SK-N-SH (cell line): ENCODE measurements around the gene PRKAB1. TPM values are rescaled to one million over a fixed set of nuclear protein-coding genes. Genes with fewer than 3 reads are reported as not detected.

Source experiments
- CTCF ChIA-PET: fragments of 300-600, 350-600 bp; formaldehyde crosslinking; extraction: SDS; loops from one replicate; lab custom pipeline; 2021; lab: Yijun Ruan, JAX
- POLR2A ChIA-PET: fragments of 350-600 bp; sonication (Branson Sonifier 250); formaldehyde crosslinking; extraction: SDS; loops from one replicate; lab custom pipeline; 2020; ENCODE audit warnings: antibody characterized with exemption, inconsistent platforms; lab: Yijun Ruan, JAX
- DNase-seq: peaks from one replicate; pipeline ENCODE4 v3.0.0; 2012
- H2AFZ ChIP-seq: fragments of 200-600 bp; sonication (generic); 2 replicates; pipeline ENCODE4 v1.8.1; 2016; ENCODE audit warnings: antibody characterized with exemption, mild to moderate bottlenecking, low read depth
- H3F3A ChIP-seq: fragments of 200-600 bp; sonication (generic); replicated peaks from 2 replicates; pipeline ENCODE3; 2016; ENCODE audit warnings: antibody characterized with exemption, mild to moderate bottlenecking; ENCODE audit not compliant: insufficient read depth
- H3K27ac ChIP-seq, 2 experiments: fragments of 200-500 bp in 1 of 2; fragments of 200-600 bp in 1 of 2; sonication (Bioruptor generic) in 1 of 2; sonication (generic), shearing (Covaris generic) in 1 of 2; 2 replicates each; pipeline versions ENCODE4 v1.5.1 to v1.6.1; 2014 to 2016; ENCODE audit warnings: low read depth in 2 of 2, inconsistent platforms in 1 of 2, low read length in 1 of 2, mild to moderate bottlenecking in 1 of 2, mixed read lengths in 1 of 2
- H3K27me3 ChIP-seq: fragments of 200-600 bp; sonication (generic), shearing (Covaris generic); 2 replicates; pipeline ENCODE4 v1.6.1; 2016; ENCODE audit warnings: mixed run types; ENCODE audit not compliant: insufficient read depth
- H3K36me3 ChIP-seq, 2 experiments: fragments of 200-500 bp in 1 of 2; fragments of 200-600 bp in 1 of 2; sonication (Bioruptor generic) in 1 of 2; sonication (generic) in 1 of 2; replicated peaks in 1 of 2; 2 replicates each; pipeline versions ENCODE3 to v1.5.1; 2014 to 2016; ENCODE audit warnings: low read length in 1 of 2, mild to moderate bottlenecking in 1 of 2; ENCODE audit not compliant: insufficient read depth in 2 of 2, control insufficient read depth in 1 of 2
- H3K4me1 ChIP-seq, 2 experiments: fragments of 200-500 bp in 1 of 2; fragments of 200-600 bp in 1 of 2; sonication (Bioruptor generic) in 1 of 2; sonication (generic), shearing (Covaris generic) in 1 of 2; 2 replicates each; pipeline versions ENCODE4 v1.5.1 to v1.6.1; 2014 to 2016; ENCODE audit warnings: low read depth in 1 of 2, low read length in 1 of 2, mixed run types in 1 of 2; ENCODE audit not compliant: insufficient read depth in 2 of 2, control insufficient read depth in 1 of 2
- H3K4me2 ChIP-seq: fragments of 200-600 bp; sonication (generic), shearing (Covaris generic); 2 replicates; pipeline ENCODE4 v1.6.1; 2017; ENCODE audit warnings: mixed run types
- H3K4me3 ChIP-seq, 2 experiments: fragments of 200-500 bp in 1 of 2; fragments of 200-600 bp in 1 of 2; sonication (Bioruptor generic) in 1 of 2; sonication (generic), shearing (Covaris generic) in 1 of 2; 2 replicates each; pipeline versions ENCODE4 v1.5.1 to v1.8.1; 2014 to 2016; ENCODE audit warnings: low read depth in 2 of 2, inconsistent platforms in 1 of 2, low read length in 1 of 2, mild to moderate bottlenecking in 1 of 2, mixed read lengths in 1 of 2, moderate library complexity in 1 of 2
- H3K79me2 ChIP-seq: fragments of 200-600 bp; sonication (generic); 2 replicates; pipeline ENCODE4 v1.8.1; 2017; ENCODE audit warnings: mild to moderate bottlenecking; ENCODE audit not compliant: insufficient read depth
- H3K9ac ChIP-seq: fragments of 200-600 bp; sonication (generic); 2 replicates; pipeline ENCODE4 v1.6.1; 2017; ENCODE audit warnings: mixed run types
- H3K9me2 ChIP-seq: fragments of 200-600 bp; sonication (generic); 2 replicates; pipeline ENCODE4 v1.6.1; 2017; ENCODE audit warnings: mixed run types
- H3K9me3 ChIP-seq: fragments of 200-600 bp; sonication (generic); 2 replicates; pipeline ENCODE4 v1.6.1; 2017; ENCODE audit warnings: mixed run types, mild to moderate bottlenecking, moderate library complexity
- H4K20me1 ChIP-seq: fragments of 200-600 bp; sonication (generic); 2 replicates; pipeline ENCODE4 v1.6.1; 2017; ENCODE audit warnings: mild to moderate bottlenecking, mixed run types; ENCODE audit not compliant: insufficient read depth
- ELF1 ChIP-seq: IDR thresholded peaks from 2 replicates; pipeline ENCODE4 v1.4.0; 2012
- EP300 ChIP-seq, 2 experiments: IDR thresholded peaks; 2 replicates each; pipeline versions ENCODE4 v1.4.0 to v1.6.1; 2012; ENCODE audit warnings: borderline replicate concordance in 1 of 2, low read depth in 1 of 2, low read length in 1 of 2
- EZH2phosphoT487 ChIP-seq: fragments of 200-600 bp; sonication (generic); IDR thresholded peaks from 2 replicates; pipeline ENCODE4 v1.6.1; 2017; ENCODE audit warnings: low read depth, mixed run types, mild to moderate bottlenecking, antibody characterized with exemption, moderate library complexity, borderline replicate concordance
- FOSL2 ChIP-seq: IDR thresholded peaks from 2 replicates; pipeline ENCODE4 v1.4.0; 2012; ENCODE audit warnings: low read depth, mild to moderate bottlenecking, moderate library complexity, borderline replicate concordance
- GABPA ChIP-seq: IDR thresholded peaks from 2 replicates; pipeline ENCODE4 v1.4.0; 2012; ENCODE audit warnings: low read depth, mild to moderate bottlenecking
- GATA2 ChIP-seq: sonication (generic); formaldehyde crosslinking; IDR thresholded peaks from 2 replicates; pipeline ENCODE4 v1.5.0; 2020; ENCODE audit warnings: mild to moderate bottlenecking, missing genetic modification reagents
- JUND ChIP-seq: IDR thresholded peaks from 2 replicates; pipeline ENCODE4 v1.4.0; 2012
- MEF2A ChIP-seq: IDR thresholded peaks from 2 replicates; pipeline ENCODE4 v1.4.0; 2012; ENCODE audit warnings: low read depth, borderline replicate concordance
- NFIC ChIP-seq: IDR thresholded peaks from 2 replicates; pipeline ENCODE4 v1.4.0; 2012; ENCODE audit warnings: borderline replicate concordance
- NRF1 ChIP-seq: IDR thresholded peaks from 2 replicates; pipeline ENCODE4 v1.6.1; 2012; ENCODE audit warnings: low read depth, mild to moderate bottlenecking, low read length
- POLR2AphosphoS5 ChIP-seq: IDR thresholded peaks from 2 replicates; pipeline ENCODE4 v1.6.1; 2012; ENCODE audit warnings: low read depth, low read length
- RAD21 ChIP-seq: IDR thresholded peaks from 2 replicates; pipeline ENCODE4 v1.6.1; 2012; ENCODE audit warnings: mild to moderate bottlenecking, low read length
- RCOR1 ChIP-seq: fragments of 150-350 bp; IDR thresholded peaks from 2 replicates; pipeline ENCODE4 v1.6.1; 2017; ENCODE audit warnings: antibody characterized with exemption, low read length
- RXRA ChIP-seq: IDR thresholded peaks from 2 replicates; pipeline ENCODE4 v1.4.0; 2012; ENCODE audit warnings: low read depth, mild to moderate bottlenecking, borderline replicate concordance
- SIN3A ChIP-seq: IDR thresholded peaks from 2 replicates; pipeline ENCODE4 v1.6.1; 2012; ENCODE audit warnings: low read depth, mild to moderate bottlenecking, low read length, moderate library complexity, borderline replicate concordance
- SMC3 ChIP-seq: IDR thresholded peaks from 2 replicates; pipeline ENCODE4 v1.6.1; 2012; ENCODE audit warnings: low read depth, low read length, improper control_type of control experiment
- TAF1 ChIP-seq: IDR thresholded peaks from 2 replicates; pipeline ENCODE4 v1.6.1; 2012; ENCODE audit warnings: low read depth, mild to moderate bottlenecking, low read length, moderate library complexity, borderline replicate concordance
- TEAD4 ChIP-seq: IDR thresholded peaks from 2 replicates; pipeline ENCODE4 v1.4.0; 2012; ENCODE audit warnings: mild to moderate bottlenecking, borderline replicate concordance; ENCODE audit not compliant: insufficient read depth
- WGBS: methylation state at CpG from one replicate; pipeline ENCODE4 v1.1.6; 2017; ENCODE audit warnings: low lambda C conversion rate; 5-methylcytosine and 5-hydroxymethylcytosine counted together
- polyA plus RNA-seq, 3 experiments: library from polyadenylated mRNA; depleted of rRNA; stranded (reverse); fragments of >200 nt; gene quantifications; 2 replicates each; pipeline ENCODE4 v1.2.3, GENCODE V29; 2012
- TF ChIP-seq, protein P1 (sequence below): fragments of 150-350 bp; IDR thresholded peaks from 2 replicates; pipeline ENCODE4 v1.6.1; 2017; ENCODE audit warnings: antibody characterized with exemption, low read length, low read depth, borderline replicate concordance
- TF ChIP-seq, protein P2 (sequence below): IDR thresholded peaks from 2 replicates; pipeline ENCODE4 v1.6.1; 2012; ENCODE audit warnings: mild to moderate bottlenecking, low read depth, low read length, moderate library complexity
- TF ChIP-seq, protein P3 (sequence below): IDR thresholded peaks from 2 replicates; pipeline ENCODE4; 2012

PRKAB1 gene
- polyA plus RNA-seq, 1 of the 3 experiments (the other 2 are of a cell fraction): 28.9 TPM

DNA sequence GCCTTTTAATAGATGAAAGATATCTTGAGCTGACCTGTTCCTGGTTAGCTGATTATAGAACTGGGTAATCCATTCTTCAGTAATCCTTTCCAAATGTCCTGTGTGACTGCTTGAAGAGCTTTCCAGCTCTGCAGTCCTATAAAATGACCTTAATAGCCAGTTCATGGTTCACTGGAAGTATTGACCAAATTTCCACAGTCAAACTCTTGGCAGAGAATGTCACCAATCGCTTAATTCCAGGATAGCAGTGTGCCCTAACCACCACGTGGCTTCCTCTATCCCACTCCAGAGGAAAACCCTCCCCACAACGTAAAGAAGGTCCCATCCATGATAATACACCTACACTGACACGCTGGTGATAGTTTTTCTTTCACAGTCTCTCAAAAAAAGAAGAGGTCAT lies 17.4 kb downstream of the PRKAB1 start:
- Histone ChIP-seq H2AFZ (no peak overlapping the region), H3F3A (peaks cover 25% of the 10 kb centered on the region)
- TF ChIP-seq FOSL2 (no peak), GATA2 (no peak), NRF1 (no peak), RCOR1 (no peak), RXRA (no peak), ELF1 (no peak), TEAD4 (no peak), EP300 (IDR thresholded peaks at IDR 0.05; ENCODE audit: borderline replicate concordance in 1 of 2, low read depth in 1 of 2, low read length in 1 of 2) (no peak), NFIC (no peak), SIN3A (no peak)
- TF ChIP-seq, protein P1, sequence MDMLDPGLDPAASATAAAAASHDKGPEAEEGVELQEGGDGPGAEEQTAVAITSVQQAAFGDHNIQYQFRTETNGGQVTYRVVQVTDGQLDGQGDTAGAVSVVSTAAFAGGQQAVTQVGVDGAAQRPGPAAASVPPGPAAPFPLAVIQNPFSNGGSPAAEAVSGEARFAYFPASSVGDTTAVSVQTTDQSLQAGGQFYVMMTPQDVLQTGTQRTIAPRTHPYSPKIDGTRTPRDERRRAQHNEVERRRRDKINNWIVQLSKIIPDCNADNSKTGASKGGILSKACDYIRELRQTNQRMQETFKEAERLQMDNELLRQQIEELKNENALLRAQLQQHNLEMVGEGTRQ: no peak
- TF ChIP-seq, protein P2, sequence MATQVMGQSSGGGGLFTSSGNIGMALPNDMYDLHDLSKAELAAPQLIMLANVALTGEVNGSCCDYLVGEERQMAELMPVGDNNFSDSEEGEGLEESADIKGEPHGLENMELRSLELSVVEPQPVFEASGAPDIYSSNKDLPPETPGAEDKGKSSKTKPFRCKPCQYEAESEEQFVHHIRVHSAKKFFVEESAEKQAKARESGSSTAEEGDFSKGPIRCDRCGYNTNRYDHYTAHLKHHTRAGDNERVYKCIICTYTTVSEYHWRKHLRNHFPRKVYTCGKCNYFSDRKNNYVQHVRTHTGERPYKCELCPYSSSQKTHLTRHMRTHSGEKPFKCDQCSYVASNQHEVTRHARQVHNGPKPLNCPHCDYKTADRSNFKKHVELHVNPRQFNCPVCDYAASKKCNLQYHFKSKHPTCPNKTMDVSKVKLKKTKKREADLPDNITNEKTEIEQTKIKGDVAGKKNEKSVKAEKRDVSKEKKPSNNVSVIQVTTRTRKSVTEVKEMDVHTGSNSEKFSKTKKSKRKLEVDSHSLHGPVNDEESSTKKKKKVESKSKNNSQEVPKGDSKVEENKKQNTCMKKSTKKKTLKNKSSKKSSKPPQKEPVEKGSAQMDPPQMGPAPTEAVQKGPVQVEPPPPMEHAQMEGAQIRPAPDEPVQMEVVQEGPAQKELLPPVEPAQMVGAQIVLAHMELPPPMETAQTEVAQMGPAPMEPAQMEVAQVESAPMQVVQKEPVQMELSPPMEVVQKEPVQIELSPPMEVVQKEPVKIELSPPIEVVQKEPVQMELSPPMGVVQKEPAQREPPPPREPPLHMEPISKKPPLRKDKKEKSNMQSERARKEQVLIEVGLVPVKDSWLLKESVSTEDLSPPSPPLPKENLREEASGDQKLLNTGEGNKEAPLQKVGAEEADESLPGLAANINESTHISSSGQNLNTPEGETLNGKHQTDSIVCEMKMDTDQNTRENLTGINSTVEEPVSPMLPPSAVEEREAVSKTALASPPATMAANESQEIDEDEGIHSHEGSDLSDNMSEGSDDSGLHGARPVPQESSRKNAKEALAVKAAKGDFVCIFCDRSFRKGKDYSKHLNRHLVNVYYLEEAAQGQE: no peak
- TF ChIP-seq, all 33 proteins: peak for 0
- Histone ChIP-seq H3K27me3 (no peaks in the 10 kb centered on the region), H3K4me2 (no peak overlapping the region), H3K36me3 (peaks cover 6 to 24% of the 10 kb centered on the region in 2 experiments), H3K9ac (no peak overlapping the region), H3K9me2 (no peaks in the 10 kb centered on the region), H3K4me3 (no peak overlapping the region), H3K4me1 (no peaks in the 10 kb centered on the region; a peak in 1 of 4 replicates), H3K9me3 (no peaks in the 10 kb centered on the region), H3K79me2 (no peaks in the 10 kb centered on the region), H4K20me1 (no peaks in the 10 kb centered on the region), H3K27ac (peak overlapping the region in 1 of 2 experiments; percentile 76; a peak in 1 of 4 replicates)
- CTCF ChIA-PET: interaction anchor here (2.2 kb wide), 1 partner anchor 10 kb away, joined by 8 read pairs; no protein-coding TSS in a partner anchor
- no peak for DNase-seq
- WGBS: 99% methylated on average over 4 of the region's 4 CpGs
- POLR2A ChIA-PET: no interaction called here

DNA sequence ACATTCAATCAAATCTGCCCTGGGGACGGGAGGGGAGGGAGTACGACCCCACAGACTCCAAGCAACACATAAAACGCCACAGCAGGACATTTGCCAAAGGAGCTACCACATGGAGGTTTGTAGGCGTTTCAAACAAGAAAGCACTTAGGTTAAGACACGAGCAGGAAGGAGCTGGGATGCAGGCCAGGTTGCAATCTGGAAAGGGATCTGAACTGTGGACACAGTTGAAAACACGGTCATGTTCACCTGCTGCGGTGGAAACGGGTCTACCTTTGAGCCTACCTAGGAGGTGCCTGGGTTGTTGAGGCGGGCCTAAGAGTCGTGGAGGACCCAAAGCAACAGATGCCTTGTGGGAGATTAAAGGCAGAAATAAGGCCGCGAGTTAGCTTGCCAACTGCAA lies 18.4 kb downstream of the PRKAB1 start:
- no peak overlapping the region for H3K27ac ChIP-seq
- H3F3A ChIP-seq: peaks cover 25% of the 10 kb centered on the region
- TF ChIP-seq, protein P1: no peak
- TF ChIP-seq MEF2A: no peak
- no peak for TF ChIP-seq SMC3
- TF ChIP-seq NRF1: no peak
- TF ChIP-seq, protein P3, sequence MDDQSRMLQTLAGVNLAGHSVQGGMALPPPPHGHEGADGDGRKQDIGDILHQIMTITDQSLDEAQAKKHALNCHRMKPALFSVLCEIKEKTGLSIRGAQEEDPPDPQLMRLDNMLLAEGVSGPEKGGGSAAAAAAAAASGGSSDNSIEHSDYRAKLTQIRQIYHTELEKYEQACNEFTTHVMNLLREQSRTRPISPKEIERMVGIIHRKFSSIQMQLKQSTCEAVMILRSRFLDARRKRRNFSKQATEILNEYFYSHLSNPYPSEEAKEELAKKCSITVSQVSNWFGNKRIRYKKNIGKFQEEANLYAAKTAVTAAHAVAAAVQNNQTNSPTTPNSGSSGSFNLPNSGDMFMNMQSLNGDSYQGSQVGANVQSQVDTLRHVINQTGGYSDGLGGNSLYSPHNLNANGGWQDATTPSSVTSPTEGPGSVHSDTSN: no peak
- TF ChIP-seq TAF1: no peak
- TF ChIP-seq POLR2AphosphoS5: no peak
- no peak for TF ChIP-seq RXRA
- no peak for TF ChIP-seq RAD21
- no peak for TF ChIP-seq GABPA
- no peak for TF ChIP-seq EZH2phosphoT487
- no peak for TF ChIP-seq EP300 (IDR thresholded peaks at IDR 0.05; ENCODE audit: borderline replicate concordance in 1 of 2, low read depth in 1 of 2, low read length in 1 of 2)
- TF ChIP-seq JUND: no peak
- 92% methylated on average over 12 of the region's 12 CpGs for WGBS
- no peaks in the 10 kb centered on the region for H3K27me3 ChIP-seq
- no peak overlapping the region for H2AFZ ChIP-seq
- no peak for DNase-seq
- no peak overlapping the region for H3K9ac ChIP-seq
- peaks cover 6 to 14% of the 10 kb centered on the region in 2 experiments for H3K36me3 ChIP-seq
- no peaks in the 10 kb centered on the region for H3K79me2 ChIP-seq
- H4K20me1 ChIP-seq: no peaks in the 10 kb centered on the region
- H3K9me3 ChIP-seq: no peaks in the 10 kb centered on the region
- ChIA-PET CTCF (interaction anchor here (2.2 kb wide), 1 partner anchor 9 kb away, joined by 8 read pairs; no protein-coding TSS in a partner anchor), POLR2A (no interaction called here)
- H3K9me2 ChIP-seq: no peaks in the 10 kb centered on the region
- no peak overlapping the region for H3K4me2 ChIP-seq
- no peaks in the 10 kb centered on the region; a peak in 1 of 4 replicates for H3K4me1 ChIP-seq
- H3K4me3 ChIP-seq: no peak overlapping the region
